Measurements from ENCODE around the gene TAF13.
"Not testable (repeated sequence)": the region's sequence is repeated elsewhere in the genome, so short reads cannot be mapped to it uniquely, and the experiment has no call there.

Gene TAF13

DNA sequence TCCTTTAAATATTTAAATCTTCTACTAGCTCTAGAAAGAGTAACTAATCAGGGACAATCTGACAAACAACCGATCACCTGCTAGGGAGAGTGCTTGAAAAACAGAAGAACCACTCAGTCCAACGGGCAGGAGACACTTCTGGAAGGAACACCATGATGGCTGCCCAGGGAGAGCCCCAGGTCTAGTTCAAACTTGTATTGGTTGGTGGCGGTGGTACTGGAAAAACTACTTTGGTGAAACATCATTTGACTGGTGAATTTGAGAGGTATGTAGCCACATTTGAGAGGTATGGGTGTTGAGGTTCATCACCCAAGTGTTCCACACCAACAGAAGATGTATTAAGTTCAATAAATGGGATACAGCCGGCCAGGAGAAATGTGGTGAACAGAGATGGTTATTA, 29.1 kb downstream of the TAF13 start:
- no peaks in the 10 kb centered on the region for H3K9me3 ChIP-seq (ENCODE audit: control insufficient read depth, insufficient read depth, low read length)
- H3K9ac ChIP-seq (ENCODE audit: low read depth, low read length), result no peak overlapping the region
- no peaks in the 10 kb centered on the region for H3K4me1 ChIP-seq (ENCODE audit: insufficient read depth, low read length)

DNA sequence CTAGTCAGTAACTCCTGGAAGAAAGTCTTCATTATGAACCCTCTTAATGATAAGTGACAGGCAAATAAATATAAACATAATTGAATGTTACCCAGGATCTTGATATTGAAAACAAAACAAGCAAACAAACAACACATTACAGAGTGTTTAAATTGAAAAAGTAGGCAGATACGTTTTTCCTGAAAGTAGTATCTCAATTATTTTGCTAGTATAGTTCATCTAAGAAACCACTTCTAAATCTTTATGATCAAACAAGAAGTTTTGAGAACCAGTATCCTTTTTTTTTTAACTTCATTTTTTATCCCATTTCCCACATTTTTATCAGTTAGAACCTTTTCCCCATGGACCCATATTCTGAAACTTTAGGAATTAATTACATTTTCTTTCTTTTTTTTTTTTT, 30.2 kb downstream of the TAF13 start:
- H3K4me1 ChIP-seq (ENCODE audit: insufficient read depth, low read length), result no peaks in the 10 kb centered on the region
- H3K9ac ChIP-seq (ENCODE audit: low read depth, low read length), result no peak overlapping the region
- H3K9me3 ChIP-seq (ENCODE audit: control insufficient read depth, insufficient read depth, low read length), result no peaks in the 10 kb centered on the region
- no peaks in the 10 kb centered on the region for H3K36me3 ChIP-seq (ENCODE audit: insufficient read depth, low read length)

More for the DNA sequence above, 29.1 kb downstream of the TAF13 start:
- H3K36me3 ChIP-seq (ENCODE audit: insufficient read depth, low read length), result no peaks in the 10 kb centered on the region

DNA sequence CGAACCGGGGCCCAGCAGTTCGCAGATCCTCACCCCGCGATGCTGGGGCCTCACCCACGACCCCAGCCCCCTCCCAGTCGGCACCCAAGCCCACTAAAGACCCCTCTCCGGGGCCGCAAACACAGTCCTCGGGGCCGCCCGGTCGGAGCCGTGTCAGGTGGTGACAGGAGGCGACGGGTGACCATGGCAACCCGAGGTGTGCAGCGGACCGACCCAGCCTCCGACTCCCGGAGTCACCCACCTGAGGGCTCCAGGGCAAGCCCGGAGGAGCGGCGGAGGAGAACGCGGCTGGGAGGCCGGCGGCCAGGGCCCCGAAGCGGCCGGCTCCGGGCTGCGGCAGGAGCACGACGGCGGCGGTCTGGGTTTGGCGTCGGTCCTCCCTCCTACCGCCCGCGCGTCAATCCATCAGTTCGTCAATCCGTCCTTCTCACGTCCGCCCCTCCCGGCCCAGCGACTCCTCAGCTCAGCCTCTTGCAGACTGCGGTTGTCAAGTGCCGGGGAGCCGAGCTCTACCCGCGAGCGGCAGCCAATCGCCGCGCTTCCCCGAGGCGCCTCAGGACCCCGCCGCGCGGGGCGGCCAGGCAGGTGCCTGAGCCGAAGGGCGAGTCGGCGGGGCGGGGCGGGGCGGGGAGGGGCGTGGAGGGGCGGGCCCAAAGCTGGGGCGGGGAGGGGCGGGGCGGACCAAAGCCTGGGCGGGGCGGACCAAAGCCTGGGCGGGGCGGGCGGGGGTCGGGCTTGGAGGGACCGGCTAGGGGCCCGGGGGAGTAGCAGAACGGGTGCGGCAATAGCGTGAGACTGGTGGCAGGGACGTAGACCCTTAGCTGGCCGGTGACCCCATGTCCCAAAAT, 34.0 kb downstream of the TAF13 start, which contains the start of gene WDR47:
Gene WDR47, minus strand, starts transcription at position 482 of the 848 bp plus-strand sequence. CDS start 18,590 bp downstream, outside the sequence.
- Histone ChIP-seq H3K9me3 (ENCODE audit: control insufficient read depth, insufficient read depth, low read length) (no peaks in the 10 kb centered on the region), H3K4me1 (ENCODE audit: insufficient read depth, low read length) (peaks cover 4% of the 10 kb centered on the region; the same call in 1 of the 2 replicates), H3K36me3 (ENCODE audit: insufficient read depth, low read length) (no peaks in the 10 kb centered on the region), H3K9ac (ENCODE audit: low read depth, low read length) (peak within 1 kb of the TSS; percentile 85)

DNA sequence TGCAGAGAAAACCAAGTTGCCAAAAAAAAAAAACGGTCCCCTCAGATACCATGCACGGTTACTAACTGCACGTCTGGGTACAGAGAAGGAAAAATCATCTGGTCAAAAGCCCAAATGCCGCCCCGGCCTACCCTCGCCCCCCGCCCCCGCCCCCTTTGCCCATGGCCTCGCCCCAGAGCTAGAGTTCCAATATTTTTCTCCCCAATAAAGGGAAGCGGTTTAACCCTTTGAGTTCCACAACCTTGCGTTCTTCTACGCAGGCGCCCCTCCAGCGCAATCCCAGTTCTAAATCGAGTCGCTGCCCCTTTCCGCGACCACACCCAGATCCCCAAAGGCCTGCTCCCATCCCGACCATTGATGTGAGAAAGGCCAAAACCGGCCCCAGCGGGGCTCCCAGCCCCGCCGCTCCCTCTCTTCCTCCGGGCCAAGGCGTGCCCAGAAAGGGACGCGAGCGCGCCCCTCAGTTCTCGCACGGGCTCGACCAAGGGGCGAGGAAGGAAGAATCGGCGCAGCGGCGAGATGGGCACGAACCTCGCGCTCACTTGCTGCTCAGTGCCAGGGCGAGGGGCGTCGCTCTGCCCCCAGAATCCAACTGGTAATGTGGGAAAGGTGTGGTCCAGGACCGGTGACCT, 34.7 kb downstream of the TAF13 start:
- H3K36me3 ChIP-seq (ENCODE audit: insufficient read depth, low read length), result no peaks in the 10 kb centered on the region
- H3K9ac ChIP-seq (ENCODE audit: low read depth, low read length), result peak overlapping the region; percentile 85
- peaks cover 4% of the 10 kb centered on the region; the same call in 1 of the 2 replicates for H3K4me1 ChIP-seq (ENCODE audit: insufficient read depth, low read length)
- H3K9me3 ChIP-seq (ENCODE audit: control insufficient read depth, insufficient read depth, low read length), result no peaks in the 10 kb centered on the region

DNA sequence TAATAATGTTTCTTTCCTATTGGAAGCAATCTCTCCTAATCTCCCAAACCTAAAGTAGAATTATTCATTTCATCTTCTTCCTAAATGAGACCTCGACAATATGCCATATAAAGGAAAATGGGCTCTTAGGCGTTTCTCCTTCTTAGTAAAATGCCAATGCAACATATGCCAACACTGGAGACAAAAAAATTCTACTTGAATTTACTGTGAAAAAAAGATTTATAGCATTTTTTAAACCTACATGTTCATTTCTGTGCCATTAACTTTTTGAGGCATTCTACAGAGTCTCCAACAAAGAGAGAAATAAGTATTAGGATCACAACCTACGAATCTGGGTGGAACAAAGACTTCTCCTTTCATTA, 35.2 kb downstream of the TAF13 start:
- H3K9ac ChIP-seq (ENCODE audit: low read depth, low read length), result peak overlapping the region; percentile 85
- no peaks in the 10 kb centered on the region for H3K9me3 ChIP-seq (ENCODE audit: control insufficient read depth, insufficient read depth, low read length)
- peaks cover 4% of the 10 kb centered on the region; the same call in 1 of the 2 replicates for H3K4me1 ChIP-seq (ENCODE audit: insufficient read depth, low read length)
- H3K36me3 ChIP-seq (ENCODE audit: insufficient read depth, low read length), result no peaks in the 10 kb centered on the region

DNA sequence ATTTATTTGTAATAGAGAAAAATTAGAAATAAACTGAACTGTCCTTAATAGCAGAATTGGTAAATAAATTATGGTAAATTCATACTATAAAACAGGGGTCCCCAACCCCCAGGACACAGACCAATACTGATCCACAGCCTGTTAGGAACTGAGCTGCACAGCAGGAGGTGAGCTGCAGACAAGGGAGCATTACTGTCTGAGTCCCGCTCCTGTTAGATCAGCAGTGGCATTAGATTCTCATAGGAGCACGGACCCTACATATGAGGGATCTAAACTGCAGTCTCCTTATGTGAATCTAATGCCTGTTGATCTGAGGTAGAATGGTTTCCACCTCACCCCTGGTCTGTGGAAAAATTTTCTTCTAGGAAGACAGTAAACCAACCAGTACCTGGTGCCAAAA, 41.4 kb downstream of the TAF13 start:
- H3K4me1 ChIP-seq (ENCODE audit: insufficient read depth, low read length), result no peaks in the 10 kb centered on the region
- H3K9me3 ChIP-seq (ENCODE audit: control insufficient read depth, insufficient read depth, low read length), result no peaks in the 10 kb centered on the region
- no peak overlapping the region for H3K9ac ChIP-seq (ENCODE audit: low read depth, low read length)
- no peaks in the 10 kb centered on the region for H3K36me3 ChIP-seq (ENCODE audit: insufficient read depth, low read length)

DNA sequence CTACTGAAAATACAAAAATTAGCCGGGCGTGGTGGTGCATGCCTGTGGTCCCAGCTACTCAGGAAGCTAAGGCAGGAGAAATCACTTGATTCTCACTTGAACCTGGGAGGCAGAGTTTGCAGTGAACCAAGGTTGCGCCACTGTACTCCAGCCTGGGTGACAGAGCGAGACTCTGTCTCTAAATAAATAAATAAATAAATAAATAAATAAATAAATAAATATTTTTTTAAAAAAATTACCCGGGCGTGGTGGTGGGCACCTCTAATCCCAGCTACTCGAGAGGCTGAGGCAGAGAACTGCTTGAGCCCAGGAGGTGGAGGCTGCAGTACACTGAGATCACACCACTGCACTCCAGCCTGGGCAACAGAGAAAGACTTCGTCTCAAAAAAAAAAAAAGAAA, 46.3 kb downstream of the TAF13 start:
- H3K36me3 ChIP-seq (ENCODE audit: insufficient read depth, low read length); H3K4me1 ChIP-seq (ENCODE audit: insufficient read depth, low read length); H3K9ac ChIP-seq (ENCODE audit: low read depth, low read length); H3K9me3 ChIP-seq (ENCODE audit: control insufficient read depth, insufficient read depth, low read length): not testable (repeated sequence)

DNA sequence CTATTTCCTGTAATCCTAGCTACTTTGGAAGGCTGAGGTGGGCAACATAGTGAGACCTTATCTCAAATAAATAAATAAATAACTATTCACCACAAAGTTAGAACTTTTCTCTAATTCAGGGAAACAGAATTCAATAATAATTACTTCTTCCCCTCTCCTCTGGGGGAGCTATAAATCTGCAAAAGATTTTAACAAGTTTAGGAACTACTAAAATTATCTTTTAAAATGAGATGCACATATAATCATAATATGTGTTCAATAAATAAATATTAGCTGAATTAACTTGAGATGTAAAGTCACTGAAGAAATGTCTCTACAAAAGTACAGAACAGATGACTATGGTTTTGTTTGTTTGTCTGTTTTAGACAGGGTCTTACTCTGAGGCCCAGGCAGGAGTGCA, 48.0 kb downstream of the TAF13 start:
- Histone ChIP-seq H3K4me1 (ENCODE audit: insufficient read depth, low read length) (no peaks in the 10 kb centered on the region), H3K9me3 (ENCODE audit: control insufficient read depth, insufficient read depth, low read length) (no peaks in the 10 kb centered on the region), H3K9ac (ENCODE audit: low read depth, low read length) (no peak overlapping the region), H3K36me3 (ENCODE audit: insufficient read depth, low read length) (no peaks in the 10 kb centered on the region)

DNA sequence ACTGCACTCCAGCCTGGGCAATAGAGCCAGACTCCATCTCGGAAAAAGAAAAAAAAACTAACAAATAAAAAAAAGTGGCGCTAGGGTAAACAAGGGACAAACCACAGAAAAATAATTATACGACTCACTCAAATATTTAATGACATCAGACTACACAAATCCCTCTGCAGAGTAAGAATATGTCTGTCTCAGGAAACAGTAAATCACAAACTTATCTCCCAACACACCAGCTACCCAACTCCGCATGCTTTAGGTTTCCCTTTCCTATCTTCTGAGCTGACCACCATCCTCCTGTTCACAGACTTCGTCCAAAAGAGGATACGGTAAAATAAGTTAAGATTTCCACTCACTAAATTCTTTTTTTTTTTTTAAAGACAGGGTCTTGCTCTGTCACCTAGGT, 50.1 kb downstream of the TAF13 start:
- Histone ChIP-seq H3K9me3 (ENCODE audit: control insufficient read depth, insufficient read depth, low read length) (no peaks in the 10 kb centered on the region), H3K9ac (ENCODE audit: low read depth, low read length) (no peak overlapping the region), H3K36me3 (ENCODE audit: insufficient read depth, low read length) (no peaks in the 10 kb centered on the region), H3K4me1 (ENCODE audit: insufficient read depth, low read length) (no peaks in the 10 kb centered on the region)

DNA sequence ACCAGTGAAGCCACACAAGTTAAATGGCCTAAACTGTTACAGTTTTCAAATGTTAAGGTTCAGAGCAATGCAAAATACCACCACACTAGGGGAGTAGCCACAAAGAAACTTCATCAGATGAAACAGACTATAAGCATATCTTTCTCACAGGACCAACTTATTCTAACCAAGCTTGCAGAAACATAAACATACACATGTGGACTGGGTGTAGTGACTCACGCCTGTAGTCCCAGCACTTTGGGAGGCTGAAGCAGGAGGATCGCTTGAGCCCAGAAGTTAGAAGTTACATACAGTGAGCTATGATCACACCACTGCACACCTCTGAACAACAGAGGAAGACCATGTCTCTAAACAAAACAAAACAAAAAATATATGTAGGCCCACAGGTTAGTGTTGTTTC, 51.2 kb downstream of the TAF13 start:
- Histone ChIP-seq H3K36me3 (ENCODE audit: insufficient read depth, low read length) (no peaks in the 10 kb centered on the region), H3K4me1 (ENCODE audit: insufficient read depth, low read length) (no peaks in the 10 kb centered on the region)

DNA sequence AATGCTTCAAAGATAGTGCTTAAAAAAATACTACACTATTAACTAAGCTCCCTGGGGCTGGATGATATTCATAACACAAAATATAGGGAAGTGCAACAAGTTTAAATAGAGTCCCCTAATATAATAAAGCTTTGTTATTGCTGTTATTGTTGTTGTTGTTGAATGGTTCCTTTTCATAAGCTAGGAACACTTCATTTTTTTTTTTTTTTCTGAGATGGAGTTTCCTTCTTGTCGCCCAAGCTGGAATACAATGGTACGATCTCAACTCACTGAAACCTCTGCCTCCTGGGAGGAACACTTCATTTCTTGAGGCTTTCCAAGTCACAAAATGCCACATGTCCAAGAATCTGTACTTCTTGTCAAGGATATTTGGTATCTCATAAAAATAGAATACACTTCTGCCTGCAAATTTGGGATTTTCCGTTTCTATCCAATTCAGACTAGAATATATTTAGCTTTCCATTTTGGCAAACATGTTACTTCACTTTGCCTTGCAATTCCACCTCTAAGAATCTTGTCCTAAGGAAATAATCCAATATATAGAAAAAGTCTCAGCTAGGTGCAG, 55.0 kb downstream of the TAF13 start:
- H3K9me3 ChIP-seq (ENCODE audit: control insufficient read depth, insufficient read depth, low read length), result no peaks in the 10 kb centered on the region
- peaks cover 5% of the 10 kb centered on the region; the same call in 1 of the 2 replicates for H3K36me3 ChIP-seq (ENCODE audit: insufficient read depth, low read length)
- H3K9ac ChIP-seq (ENCODE audit: low read depth, low read length), result no peak overlapping the region
- H3K4me1 ChIP-seq (ENCODE audit: insufficient read depth, low read length), result no peaks in the 10 kb centered on the region

More for the DNA sequence above, 51.2 kb downstream of the TAF13 start:
- Histone ChIP-seq H3K9me3 (ENCODE audit: control insufficient read depth, insufficient read depth, low read length) (no peaks in the 10 kb centered on the region), H3K9ac (ENCODE audit: low read depth, low read length) (no peak overlapping the region)

DNA sequence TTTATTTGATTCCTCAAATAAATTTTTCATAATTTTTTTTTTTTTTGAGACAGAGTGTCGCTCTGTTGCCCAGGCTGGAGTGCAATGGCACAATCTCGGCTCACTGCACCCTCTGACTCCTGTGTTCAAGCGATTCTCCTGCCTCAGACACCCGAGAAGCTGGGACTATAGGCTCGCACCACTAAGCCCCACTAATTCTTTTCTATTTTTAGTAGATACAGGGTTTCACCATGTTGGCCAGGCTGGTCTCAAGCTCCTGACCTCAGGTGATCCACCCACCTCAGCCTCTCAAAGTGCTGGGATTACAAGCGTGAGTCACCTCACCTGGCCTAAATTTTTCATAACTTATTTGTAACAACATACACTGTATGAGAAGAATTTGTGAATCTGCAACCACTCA, 58.1 kb downstream of the TAF13 start:
- not testable (repeated sequence) for H3K36me3 ChIP-seq (ENCODE audit: insufficient read depth, low read length); H3K9ac ChIP-seq (ENCODE audit: low read depth, low read length); H3K4me1 ChIP-seq (ENCODE audit: insufficient read depth, low read length); H3K9me3 ChIP-seq (ENCODE audit: control insufficient read depth, insufficient read depth, low read length)

DNA sequence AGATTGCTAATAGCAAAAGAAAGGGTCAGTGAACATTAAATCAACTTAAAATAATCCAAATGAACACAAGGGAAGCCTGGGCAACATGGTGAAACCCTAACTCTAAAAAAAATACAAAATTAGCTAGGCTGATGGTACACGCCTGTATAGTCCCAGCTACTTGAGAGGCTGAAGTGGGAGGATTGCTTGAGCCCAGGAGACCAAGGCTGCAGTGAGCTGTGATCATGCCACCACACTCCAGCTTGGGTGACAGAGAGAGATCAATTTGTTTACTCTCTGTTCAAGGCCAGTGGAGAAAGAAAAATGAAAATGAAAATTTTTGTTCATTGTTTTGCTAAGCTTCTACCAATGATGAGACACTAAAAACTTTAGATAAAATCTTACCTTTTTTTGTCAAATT, 58.7 kb downstream of the TAF13 start:
- Histone ChIP-seq H3K9ac (ENCODE audit: low read depth, low read length) (no peak overlapping the region), H3K4me1 (ENCODE audit: insufficient read depth, low read length) (no peaks in the 10 kb centered on the region), H3K9me3 (ENCODE audit: control insufficient read depth, insufficient read depth, low read length) (no peaks in the 10 kb centered on the region), H3K36me3 (ENCODE audit: insufficient read depth, low read length) (peaks cover 5% of the 10 kb centered on the region; the same call in 1 of the 2 replicates)
